Hepatocyte (in vitro differentiated cells): ENCODE data around the gene OGDHL.

Source experiments
- EZH2 ChIP-seq: fragments of 200-600 bp; sonication (generic); IDR thresholded peaks from 2 replicates; pipeline ENCODE4 v1.6.1; 2016; ENCODE audit warnings: antibody characterized with exemption, mild to moderate bottlenecking, borderline replicate concordance
- EZH2phosphoT487 ChIP-seq: fragments of 200-600 bp; sonication (generic); IDR thresholded peaks from one replicate; pipeline ENCODE4 v1.6.1; 2018; ENCODE audit warnings: antibody characterized with exemption, mild to moderate bottlenecking, low read depth, moderate library complexity; ENCODE audit not compliant: unreplicated experiment, severe bottlenecking
- TF ChIP-seq, protein P1 (sequence below): fragments of 200-600 bp; sonication (generic); IDR thresholded peaks from 2 replicates; pipeline ENCODE4 v1.5.1; 2016; ENCODE audit warnings: antibody characterized with exemption, mild to moderate bottlenecking; ENCODE audit not compliant: poor library complexity

DNA sequence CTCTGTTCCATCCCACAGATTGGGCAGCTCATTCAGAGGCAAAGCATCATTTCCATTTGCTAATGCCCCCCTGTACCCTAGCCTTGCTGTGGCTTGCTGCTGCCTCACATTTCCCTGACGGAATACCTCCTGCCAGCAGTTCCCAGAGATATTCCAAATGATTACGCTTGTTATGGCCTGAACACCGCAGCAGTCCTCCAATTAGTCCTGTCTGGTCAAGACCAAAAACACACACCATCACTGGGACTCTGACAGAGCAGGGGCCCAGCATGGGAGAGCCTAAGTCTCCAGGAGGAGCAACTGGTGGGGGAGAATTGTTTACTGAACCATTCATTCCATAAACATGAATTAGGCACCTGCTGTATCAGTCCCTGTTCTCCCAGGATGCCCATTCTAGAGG is 6.1 kb downstream of the OGDHL start:
- TF ChIP-seq, protein P1, sequence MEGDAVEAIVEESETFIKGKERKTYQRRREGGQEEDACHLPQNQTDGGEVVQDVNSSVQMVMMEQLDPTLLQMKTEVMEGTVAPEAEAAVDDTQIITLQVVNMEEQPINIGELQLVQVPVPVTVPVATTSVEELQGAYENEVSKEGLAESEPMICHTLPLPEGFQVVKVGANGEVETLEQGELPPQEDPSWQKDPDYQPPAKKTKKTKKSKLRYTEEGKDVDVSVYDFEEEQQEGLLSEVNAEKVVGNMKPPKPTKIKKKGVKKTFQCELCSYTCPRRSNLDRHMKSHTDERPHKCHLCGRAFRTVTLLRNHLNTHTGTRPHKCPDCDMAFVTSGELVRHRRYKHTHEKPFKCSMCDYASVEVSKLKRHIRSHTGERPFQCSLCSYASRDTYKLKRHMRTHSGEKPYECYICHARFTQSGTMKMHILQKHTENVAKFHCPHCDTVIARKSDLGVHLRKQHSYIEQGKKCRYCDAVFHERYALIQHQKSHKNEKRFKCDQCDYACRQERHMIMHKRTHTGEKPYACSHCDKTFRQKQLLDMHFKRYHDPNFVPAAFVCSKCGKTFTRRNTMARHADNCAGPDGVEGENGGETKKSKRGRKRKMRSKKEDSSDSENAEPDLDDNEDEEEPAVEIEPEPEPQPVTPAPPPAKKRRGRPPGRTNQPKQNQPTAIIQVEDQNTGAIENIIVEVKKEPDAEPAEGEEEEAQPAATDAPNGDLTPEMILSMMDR, result no peak
- TF ChIP-seq EZH2phosphoT487 (no peak), EZH2 (no peak)
